Activated T-helper 17 cell treated with anti-CD3 and anti-CD28 coated beads, Interleukin-2, amount 50 U/mL, for 72 hours (primary cell): Measurements from ENCODE around the gene CCDC9. TPM values are rescaled to one million over a fixed set of nuclear protein-coding genes. Genes with fewer than 3 reads are reported as not detected.

Source experiments
- ATAC-seq: fragments of 150-1000 bp; cut with Tn5 transposase; replicated peaks from 2 replicates; pipeline ENCODE4 v1.10.0; 2021; ENCODE audit warnings: mild to moderate bottlenecking, moderate library complexity
- H3K27ac Mint-ChIP-seq: one replicate; pipeline ENCODE4 v1.8.0; 2022; ENCODE audit warnings: mixed read lengths
- H3K27me3 Mint-ChIP-seq: one replicate; pipeline ENCODE4 v1.8.0; 2022; ENCODE audit warnings: mixed read lengths
- H3K36me3 Mint-ChIP-seq: one replicate; pipeline ENCODE4 v1.8.0; 2022; ENCODE audit warnings: low read depth, mild to moderate bottlenecking, mixed read lengths
- H3K4me1 Mint-ChIP-seq: one replicate; pipeline ENCODE4 v1.8.0; 2022; ENCODE audit warnings: mixed read lengths
- H3K4me3 Mint-ChIP-seq: one replicate; pipeline ENCODE4 v1.8.0; 2022; ENCODE audit warnings: mild to moderate bottlenecking, mixed read lengths
- H3K9me3 Mint-ChIP-seq: one replicate; pipeline ENCODE4 v1.8.0; 2022; ENCODE audit warnings: mixed read lengths
- total RNA-seq, 2 donors: library from RNA; stranded (reverse); gene quantifications; one replicate each; pipeline ENCODE4 v1.2.3, GENCODE V29; 2022

The CCDC9 gene
- total RNA-seq, result 10 to 100 TPM; 38.9 to 44.6 TPM

GRCh38 chr19:47255879-47256692 is at the start of gene CCDC9:
Gene CCDC9, plus strand, starts transcription at chr19:47256525. Its CDS starts 1,876 bp downstream, at chr19:47258401.
- Mint-ChIP-seq H3K4me3 (peak within 1 kb of the TSS; percentile 98), H3K4me1 (peaks cover 26% of the 10 kb centered on the region), H3K36me3 (peaks cover 45% of the 10 kb centered on the region), H3K9me3 (no peaks in the 10 kb centered on the region), H3K27me3 (no peaks in the 10 kb centered on the region), H3K27ac (peak within 1 kb of the TSS; percentile 96)
- peak; percentile 69 for ATAC-seq

DNA sequence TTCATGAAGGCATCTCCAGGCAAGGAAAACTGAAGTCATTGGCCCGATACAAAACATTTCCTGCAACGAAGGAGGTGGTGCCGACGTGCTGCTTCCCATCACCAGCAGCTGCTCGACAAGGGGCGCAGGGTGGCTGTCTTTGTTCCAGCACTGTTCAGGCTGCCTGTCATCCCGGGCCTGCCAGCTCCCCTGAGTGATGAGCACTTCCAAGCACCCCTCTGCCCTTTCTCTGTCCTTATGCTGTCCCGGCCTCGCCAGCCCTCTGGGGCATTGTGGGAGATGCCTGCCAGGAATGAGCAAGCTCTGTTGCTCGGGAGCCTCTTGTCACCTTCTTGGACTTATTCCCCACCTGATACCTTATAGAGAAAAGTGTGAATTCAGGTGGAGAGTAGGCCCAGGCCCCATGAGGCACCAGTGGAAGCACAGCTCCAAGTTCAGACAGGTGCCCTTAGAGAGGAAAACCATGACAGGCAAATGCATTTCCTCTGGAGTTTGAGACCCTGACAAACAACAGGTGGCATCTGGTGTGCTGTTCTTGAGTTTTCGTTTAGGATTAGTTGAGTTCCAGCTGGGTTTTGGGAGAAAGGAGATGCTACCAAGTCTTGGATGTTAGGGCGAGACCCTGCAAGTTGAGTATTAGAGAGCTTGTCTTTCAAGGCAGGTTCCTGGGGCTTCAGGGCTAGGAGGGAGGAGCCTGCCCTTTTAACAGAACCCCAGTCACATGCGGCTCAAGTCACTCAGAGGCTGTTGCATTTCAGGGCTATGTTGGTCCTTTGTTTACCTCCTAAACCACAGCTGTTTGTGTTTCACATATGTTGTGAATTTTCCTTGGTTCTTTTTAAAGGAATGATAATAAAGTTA is 46.8 kb upstream of the CCDC9 start:
- no peaks in the 10 kb centered on the region for H3K27me3 Mint-ChIP-seq
- peak overlapping the region; percentile 69 for H3K27ac Mint-ChIP-seq
- H3K9me3 Mint-ChIP-seq, result no peaks in the 10 kb centered on the region
- no peak for ATAC-seq
- H3K36me3 Mint-ChIP-seq, result peaks cover 71% of the 10 kb centered on the region
- H3K4me3 Mint-ChIP-seq, result no peak overlapping the region
- peaks cover 6% of the 10 kb centered on the region for H3K4me1 Mint-ChIP-seq

GRCh38 chr19:47210180-47210490 is 46.2 kb upstream of the CCDC9 start:
- H3K36me3 Mint-ChIP-seq, result peaks cover 65% of the 10 kb centered on the region
- no peaks in the 10 kb centered on the region for H3K9me3 Mint-ChIP-seq
- H3K27ac Mint-ChIP-seq, result peak overlapping the region; percentile 87
- ATAC-seq, result no peak
- no peaks in the 10 kb centered on the region for H3K27me3 Mint-ChIP-seq
- no peak overlapping the region for H3K4me3 Mint-ChIP-seq
- peaks cover 6% of the 10 kb centered on the region for H3K4me1 Mint-ChIP-seq

DNA sequence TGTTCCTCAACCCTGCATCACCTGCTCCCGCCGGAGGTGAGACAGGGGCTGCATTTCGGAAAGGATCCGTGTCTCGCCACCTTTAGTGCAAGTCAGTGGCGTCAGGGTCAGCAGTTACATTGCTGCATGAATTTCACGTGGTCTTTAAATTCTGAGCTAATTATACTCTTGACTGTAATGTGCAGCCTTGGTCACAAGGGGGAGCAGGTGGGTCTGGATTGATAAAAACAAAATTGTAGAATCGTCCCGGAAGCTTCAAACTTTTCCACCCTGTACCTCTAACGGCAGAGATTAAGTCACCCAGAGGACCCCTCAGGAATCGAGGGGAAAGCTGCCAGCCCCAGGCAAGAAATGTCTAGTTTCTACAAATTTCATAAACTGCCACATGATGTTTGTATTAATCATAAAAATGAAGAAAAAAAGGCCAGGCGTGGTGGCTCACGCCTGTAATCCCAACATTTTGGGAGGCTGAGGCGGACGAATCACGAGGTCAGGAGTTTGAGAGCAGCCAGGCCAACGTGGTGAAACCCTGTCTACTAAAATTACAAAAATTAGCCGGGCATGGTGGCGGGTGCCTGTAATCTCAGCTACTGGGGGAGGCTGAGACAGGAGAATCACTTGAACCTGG is 45.5 kb upstream of the CCDC9 start:
- Mint-ChIP-seq H3K4me3 (peak overlapping the region; percentile 25), H3K27me3 (no peaks in the 10 kb centered on the region), H3K4me1 (peaks cover 6% of the 10 kb centered on the region), H3K27ac (peak overlapping the region; percentile 87), H3K36me3 (peaks cover 58% of the 10 kb centered on the region), H3K9me3 (no peaks in the 10 kb centered on the region)
- peak; percentile 66 for ATAC-seq

GRCh38 chr19:47215581-47215980 is 40.7 kb upstream of the CCDC9 start:
- Mint-ChIP-seq H3K27ac (peak overlapping the region; percentile 31), H3K9me3 (no peaks in the 10 kb centered on the region)

GRCh38 chr19:47221080-47221841 is 35.1 kb upstream of the CCDC9 start:
- no peak for ATAC-seq
- Mint-ChIP-seq H3K27me3 (no peaks in the 10 kb centered on the region), H3K4me1 (peaks cover 4% of the 10 kb centered on the region), H3K27ac (no peak overlapping the region), H3K36me3 (peaks cover 35% of the 10 kb centered on the region), H3K4me3 (no peak overlapping the region), H3K9me3 (no peaks in the 10 kb centered on the region)

More at GRCh38 chr19:47215581-47215980, 40.7 kb upstream of the CCDC9 start:
- H3K36me3 Mint-ChIP-seq, result peaks cover 17% of the 10 kb centered on the region
- no peaks in the 10 kb centered on the region for H3K27me3 Mint-ChIP-seq
- H3K4me1 Mint-ChIP-seq, result peaks cover 4% of the 10 kb centered on the region
- no peak overlapping the region for H3K4me3 Mint-ChIP-seq
- ATAC-seq, result no peak

GRCh38 chr19:47221890-47222289 is 34.4 kb upstream of the CCDC9 start:
- Mint-ChIP-seq H3K27me3 (no peaks in the 10 kb centered on the region), H3K4me3 (no peak overlapping the region)

DNA sequence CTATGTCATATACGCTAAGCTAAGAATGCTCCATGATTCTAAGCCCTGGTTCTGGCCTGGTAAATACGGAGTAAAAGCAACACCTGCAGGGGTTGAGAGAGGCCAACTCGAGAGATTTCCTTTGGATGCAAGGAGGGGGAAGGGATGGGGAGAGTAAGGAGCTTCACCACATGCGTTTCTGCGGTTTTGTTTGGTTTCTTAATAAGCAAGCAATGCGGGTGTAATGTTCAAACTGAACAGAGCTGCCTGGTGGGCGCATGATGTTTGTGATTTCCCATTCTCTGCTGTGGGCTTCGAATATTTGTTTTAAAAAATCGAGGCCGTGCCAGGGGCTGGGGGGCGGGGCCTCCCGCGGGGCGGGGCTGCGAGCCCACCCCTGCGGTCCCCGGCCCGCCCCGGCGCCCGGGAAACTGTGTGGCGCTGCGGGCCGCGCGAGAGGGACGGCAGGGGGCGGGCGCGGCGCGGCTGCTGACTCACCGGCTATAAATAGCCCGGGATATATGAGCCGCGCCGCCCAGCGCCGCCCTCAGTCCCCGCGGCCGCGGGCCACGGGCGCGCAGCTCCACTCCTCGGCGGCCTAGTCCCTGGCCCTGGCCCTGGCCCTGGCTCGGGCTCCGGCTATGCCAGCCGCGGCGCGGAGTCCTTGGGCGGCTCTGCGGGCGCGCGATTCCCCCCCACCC is 30.4 kb upstream of the CCDC9 start:
- peak overlapping the region; percentile 63 for H3K4me3 Mint-ChIP-seq
- H3K36me3 Mint-ChIP-seq, result peaks cover 42% of the 10 kb centered on the region
- peak; percentile 60 for ATAC-seq
- no peaks in the 10 kb centered on the region for H3K27me3 Mint-ChIP-seq
- peaks cover 4% of the 10 kb centered on the region for H3K4me1 Mint-ChIP-seq
- no peaks in the 10 kb centered on the region for H3K9me3 Mint-ChIP-seq
- peak overlapping the region; percentile 71 for H3K27ac Mint-ChIP-seq

More at GRCh38 chr19:47221890-47222289, 34.4 kb upstream of the CCDC9 start:
- Mint-ChIP-seq H3K36me3 (peaks cover 41% of the 10 kb centered on the region), H3K27ac (no peak overlapping the region), H3K9me3 (no peaks in the 10 kb centered on the region), H3K4me1 (peaks cover 4% of the 10 kb centered on the region)
- no peak for ATAC-seq

- Mint-ChIP-seq H3K27ac (peak overlapping the region; percentile 92), H3K27me3 (no peaks in the 10 kb centered on the region), H3K36me3 (peaks cover 42% of the 10 kb centered on the region), H3K4me1 (peaks cover 7% of the 10 kb centered on the region), H3K9me3 (no peaks in the 10 kb centered on the region), H3K4me3 (no peak overlapping the region)
- peak; percentile 35 for ATAC-seq
Observed at GRCh38 chr19:47226426-47227351, 29.6 kb upstream of the CCDC9 start.

DNA sequence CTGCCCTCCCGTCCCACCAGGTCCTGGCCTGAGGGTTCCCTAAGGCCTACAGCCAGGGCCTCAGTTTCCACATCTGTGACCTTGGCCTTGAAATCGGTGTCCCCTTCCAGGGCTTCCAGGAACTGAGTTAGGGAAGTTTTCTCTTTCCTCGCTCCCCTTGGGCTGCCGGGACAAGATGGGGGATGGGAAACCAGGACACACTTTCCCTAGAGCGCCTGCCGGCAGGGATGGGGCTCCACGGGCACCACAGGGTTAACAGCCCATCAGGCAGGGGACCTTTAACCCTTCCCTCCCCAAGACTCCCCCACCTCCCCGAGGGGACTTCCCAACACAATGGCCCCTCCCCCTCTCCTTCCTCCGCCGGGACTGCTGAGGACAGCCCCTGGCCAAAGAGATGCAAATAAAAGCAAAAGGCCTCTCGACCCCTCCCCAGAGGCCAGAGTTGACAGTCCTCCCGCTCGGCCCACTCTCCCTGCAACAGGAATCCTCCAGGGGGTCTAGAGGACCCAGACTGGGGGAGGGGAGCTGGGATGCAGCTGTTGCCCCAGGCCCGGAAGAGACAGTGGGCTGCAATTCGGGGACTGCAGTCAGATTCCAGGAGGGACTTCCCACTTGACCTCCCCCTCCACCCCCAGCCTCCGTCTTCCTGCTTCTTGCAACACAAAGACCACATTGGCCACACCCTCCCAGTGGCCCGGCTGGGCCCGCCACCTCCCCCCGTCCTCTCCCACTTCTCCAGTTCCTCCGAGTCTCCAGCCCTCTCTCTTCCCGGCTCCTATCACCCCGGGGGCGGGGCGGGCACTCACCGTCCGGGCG is 28.8 kb upstream of the CCDC9 start:
- peak; percentile 25 for ATAC-seq
- no peaks in the 10 kb centered on the region for H3K27me3 Mint-ChIP-seq

GRCh38 chr19:47228168-47228936 is 28.0 kb upstream of the CCDC9 start:
- no peaks in the 10 kb centered on the region for H3K27me3 Mint-ChIP-seq
- peaks cover 16% of the 10 kb centered on the region for H3K4me1 Mint-ChIP-seq
- ATAC-seq, result peak; percentile 17
- H3K9me3 Mint-ChIP-seq, result no peaks in the 10 kb centered on the region
- H3K4me3 Mint-ChIP-seq, result no peak overlapping the region
- H3K36me3 Mint-ChIP-seq, result peaks cover 35% of the 10 kb centered on the region
- no peak overlapping the region for H3K27ac Mint-ChIP-seq

More for the DNA sequence above, 28.8 kb upstream of the CCDC9 start:
- H3K36me3 Mint-ChIP-seq, result peaks cover 35% of the 10 kb centered on the region
- no peak overlapping the region for H3K4me3 Mint-ChIP-seq
- no peaks in the 10 kb centered on the region for H3K9me3 Mint-ChIP-seq
- H3K4me1 Mint-ChIP-seq, result peaks cover 12% of the 10 kb centered on the region
- H3K27ac Mint-ChIP-seq, result peak overlapping the region; percentile 92
